SJCRH30 (cell line): ENCODE measurements around the gene PLCH1. TPM values are rescaled to one million over a fixed set of nuclear protein-coding genes. Genes with fewer than 3 reads are reported as not detected.
A peak's percentile ranks its signal among the peaks of the same experiment; 100 is the strongest.

Source experiments
- DNase-seq, 2 experiments: peaks; one replicate each; pipeline ENCODE4 v3.0.0-alpha.2; 2015 to 2020
- H3K27ac ChIP-seq: fragments of 250-450 bp; sonication (Bioruptor Pico); 2 replicates; pipeline ENCODE4 v1.5.1; 2020; ENCODE audit warnings: mild to moderate bottlenecking, moderate library complexity
- H3K27me3 ChIP-seq: fragments of 250-450 bp; sonication (Bioruptor Pico); 2 replicates; pipeline ENCODE4 v1.5.1; 2020; ENCODE audit warnings: mild to moderate bottlenecking, moderate library complexity
- H3K36me3 ChIP-seq: fragments of 250-450 bp; sonication (Bioruptor Pico); 2 replicates; pipeline ENCODE4 v1.5.1; 2020; ENCODE audit warnings: mild to moderate bottlenecking, moderate library complexity
- H3K4me1 ChIP-seq: fragments of 250-450 bp; sonication (Bioruptor Pico); 2 replicates; pipeline ENCODE4 v1.5.1; 2020; ENCODE audit warnings: mild to moderate bottlenecking, moderate library complexity
- H3K4me3 ChIP-seq: fragments of 250-450 bp; sonication (Bioruptor Pico); 2 replicates; pipeline ENCODE4 v1.5.1; 2020; ENCODE audit warnings: mild to moderate bottlenecking, moderate library complexity
- H3K9me3 ChIP-seq: fragments of 250-450 bp; sonication (Bioruptor Pico); replicated peaks from 2 replicates; pipeline ENCODE4 v1.5.1; 2020; ENCODE audit warnings: mild to moderate bottlenecking, moderate library complexity
- total RNA-seq: library from RNA; depleted of rRNA; stranded (reverse); fragments of >200 nt; shearing (Covaris generic); gene quantifications from 2 replicates; pipeline ENCODE4 v1.2.3, GENCODE V29; 2014

The PLCH1 gene
- total RNA-seq, 1 experiment from 2014 or later: 0.61 TPM

DNA sequence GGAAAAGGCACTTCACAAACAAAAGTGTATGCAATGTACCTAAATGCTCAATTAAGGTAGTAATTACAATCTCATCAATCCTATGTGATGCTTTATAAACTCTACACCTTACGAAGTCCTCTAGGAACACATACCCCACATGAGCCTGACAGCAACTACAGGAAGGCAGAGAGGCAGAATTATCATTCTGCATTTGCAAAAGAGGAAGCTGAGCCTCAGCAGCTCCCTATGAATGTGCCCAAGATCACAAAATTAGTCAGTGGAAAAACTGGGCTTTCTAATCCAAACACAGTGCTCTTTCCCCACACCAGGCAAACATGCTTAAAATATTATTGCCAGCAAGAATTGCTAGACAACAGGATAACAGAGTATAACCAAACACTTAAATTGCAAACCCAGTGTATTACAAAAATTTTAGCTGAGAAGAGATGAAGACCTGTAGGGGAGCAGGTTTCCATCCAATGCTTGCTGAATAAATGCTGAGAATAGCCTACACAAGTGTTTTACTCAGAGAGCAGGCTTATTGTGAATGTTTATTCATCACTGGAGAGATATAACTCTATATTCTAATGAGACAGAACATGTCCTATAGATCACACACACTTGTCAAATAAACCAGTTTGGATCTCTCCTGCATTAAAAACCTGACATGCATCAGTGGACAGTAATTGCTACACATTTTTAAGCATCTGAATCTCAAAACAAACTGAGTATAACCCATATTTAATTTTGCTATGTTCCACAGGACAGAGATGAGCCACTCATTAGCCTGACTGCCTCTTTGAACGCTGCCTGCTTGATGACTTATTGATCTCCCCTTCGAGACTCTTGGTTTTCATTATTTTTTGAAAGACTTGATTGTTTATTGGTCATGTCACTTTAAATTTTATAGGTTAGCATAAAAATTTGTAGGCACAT, 62.2 kb downstream of the PLCH1 start:
- Histone ChIP-seq H3K36me3 (no peaks in the 10 kb centered on the region), H3K27me3 (no peaks in the 10 kb centered on the region), H3K4me3 (no peak overlapping the region), H3K27ac (no peak overlapping the region), H3K4me1 (no peaks in the 10 kb centered on the region), H3K9me3 (no peaks in the 10 kb centered on the region)
- no peak for DNase-seq

DNA sequence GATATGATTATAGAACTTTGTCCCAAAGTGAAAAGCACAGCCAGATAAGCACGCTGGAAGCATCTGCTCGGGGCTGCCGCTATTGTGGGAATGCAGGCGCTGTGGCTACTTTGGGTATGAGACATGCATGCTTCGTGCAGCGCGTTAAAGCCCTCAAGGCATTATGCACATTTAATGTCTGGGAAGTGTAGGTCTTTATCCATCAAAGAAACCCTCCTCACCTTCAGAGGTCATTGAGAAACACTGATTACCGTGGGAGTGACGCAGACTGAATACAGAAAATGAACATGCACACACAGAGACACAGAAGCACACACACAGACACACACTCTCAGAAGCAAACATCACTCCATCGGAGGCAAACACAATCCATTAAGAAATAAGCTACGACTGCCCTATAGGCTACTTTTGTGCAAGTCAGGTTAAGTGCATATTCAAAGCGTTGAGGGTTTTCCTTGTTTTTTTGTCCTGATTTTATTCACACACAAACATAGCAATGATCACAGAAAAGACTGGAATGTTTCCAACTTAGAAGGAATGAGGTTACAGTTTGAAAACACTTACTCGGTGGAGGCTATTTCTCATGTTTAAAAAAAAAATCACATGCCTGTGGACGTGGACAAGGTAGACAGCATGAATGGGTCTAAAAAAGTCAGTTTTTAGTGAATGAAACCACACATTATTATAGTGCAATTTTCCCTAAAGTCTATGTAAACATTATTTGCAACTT, 68.5 kb downstream of the PLCH1 start:
- peak overlapping the region; percentile 45 for H3K4me3 ChIP-seq
- H3K27me3 ChIP-seq: no peaks in the 10 kb centered on the region
- H3K4me1 ChIP-seq: no peaks in the 10 kb centered on the region
- H3K27ac ChIP-seq: no peak overlapping the region
- no peaks in the 10 kb centered on the region for H3K9me3 ChIP-seq
- no peaks in the 10 kb centered on the region for H3K36me3 ChIP-seq
- DNase-seq: peak; percentile 11 to 20

DNA sequence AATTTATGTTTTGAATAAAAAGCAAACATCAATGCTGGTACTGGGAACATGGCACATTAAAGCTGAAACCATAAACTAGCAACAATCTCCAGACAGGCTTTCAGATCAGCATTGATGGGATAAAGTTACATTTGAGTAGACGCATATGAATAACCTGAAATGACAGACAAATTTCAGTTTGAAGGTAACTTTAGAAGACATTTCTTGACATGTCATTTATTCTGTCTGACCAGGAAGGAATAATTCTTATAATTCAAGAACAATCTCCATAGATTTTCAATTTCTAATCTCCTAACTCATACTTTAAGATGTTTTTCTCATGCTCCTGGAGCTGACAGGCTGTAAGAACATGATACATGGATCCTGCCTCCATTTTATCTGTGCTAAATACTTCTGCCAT, 69.8 kb downstream of the PLCH1 start:
- no peak for DNase-seq
- no peak overlapping the region for H3K27ac ChIP-seq
- H3K27me3 ChIP-seq: no peaks in the 10 kb centered on the region
- no peaks in the 10 kb centered on the region for H3K36me3 ChIP-seq
- H3K9me3 ChIP-seq: no peaks in the 10 kb centered on the region
- no peak overlapping the region for H3K4me3 ChIP-seq
- no peaks in the 10 kb centered on the region for H3K4me1 ChIP-seq

DNA sequence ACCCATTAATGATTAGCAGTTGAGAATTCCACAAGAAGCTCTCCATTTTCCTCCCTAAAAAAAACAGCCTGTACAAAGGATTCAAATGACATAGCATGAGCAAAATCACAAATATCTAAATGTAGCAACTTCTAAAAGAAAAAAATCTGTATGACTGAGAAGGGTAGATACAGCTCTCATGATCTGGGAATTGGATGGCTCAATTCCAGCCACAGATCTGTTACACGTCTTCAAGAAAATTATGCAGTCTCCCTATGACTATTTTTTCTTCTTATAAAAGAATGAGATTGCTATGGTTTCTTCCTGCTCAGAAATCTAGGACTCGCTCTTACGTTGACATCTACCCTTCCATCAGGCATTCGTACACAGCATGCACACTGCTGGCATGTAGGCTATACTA, 71.5 kb downstream of the PLCH1 start:
- H3K27ac ChIP-seq: no peak overlapping the region
- no peaks in the 10 kb centered on the region for H3K4me1 ChIP-seq
- H3K9me3 ChIP-seq: no peaks in the 10 kb centered on the region
- H3K4me3 ChIP-seq: no peak overlapping the region
- DNase-seq: no peak
- no peaks in the 10 kb centered on the region for H3K27me3 ChIP-seq
- no peaks in the 10 kb centered on the region for H3K36me3 ChIP-seq

DNA sequence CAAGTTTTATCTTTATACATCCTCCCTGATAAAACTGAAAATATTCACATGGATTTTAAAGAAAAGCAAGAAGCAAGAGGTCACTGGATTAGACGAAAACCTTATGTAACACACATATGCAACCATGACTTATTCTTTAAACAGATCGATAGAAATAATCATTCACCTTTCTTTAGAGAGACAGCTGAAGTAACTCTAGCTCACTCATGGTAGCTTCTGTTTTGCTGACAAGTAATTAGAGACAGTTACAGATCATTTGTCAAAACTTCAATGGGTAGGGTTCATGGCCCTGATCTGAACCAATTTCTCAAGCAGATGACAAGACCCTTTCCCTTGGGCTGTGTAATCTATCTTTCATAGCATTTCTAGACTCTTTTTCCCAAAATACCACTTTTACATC, 74.5 kb downstream of the PLCH1 start:
- H3K4me1 ChIP-seq: no peaks in the 10 kb centered on the region
- H3K27me3 ChIP-seq: no peaks in the 10 kb centered on the region
- H3K4me3 ChIP-seq: no peak overlapping the region
- H3K27ac ChIP-seq: no peak overlapping the region
- no peak for DNase-seq
- H3K36me3 ChIP-seq: no peaks in the 10 kb centered on the region
- no peaks in the 10 kb centered on the region for H3K9me3 ChIP-seq

DNA sequence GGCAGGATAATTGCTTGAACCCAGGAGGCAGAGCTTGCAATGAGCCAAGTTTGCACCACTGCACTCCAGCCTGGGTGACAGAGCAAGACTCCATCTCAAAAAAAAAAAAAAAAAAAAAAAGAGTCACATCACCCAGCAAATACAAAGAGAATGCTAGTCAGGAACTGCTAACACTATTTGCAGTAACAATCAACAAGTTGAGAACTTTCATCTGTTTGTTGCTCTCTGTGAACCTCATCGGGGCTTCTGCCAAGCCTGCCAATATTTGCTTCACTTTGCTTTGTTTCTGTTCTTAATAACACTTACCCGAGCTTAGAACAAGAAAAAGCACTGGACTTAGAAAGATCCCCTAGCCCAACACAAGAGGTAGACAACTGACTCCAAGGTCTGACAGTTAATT, 76.9 kb downstream of the PLCH1 start:
- H3K27ac ChIP-seq: no peak overlapping the region
- no peaks in the 10 kb centered on the region for H3K27me3 ChIP-seq
- H3K4me1 ChIP-seq: no peaks in the 10 kb centered on the region
- no peak for DNase-seq
- H3K4me3 ChIP-seq: no peak overlapping the region
- H3K9me3 ChIP-seq: no peaks in the 10 kb centered on the region
- H3K36me3 ChIP-seq: no peaks in the 10 kb centered on the region

DNA sequence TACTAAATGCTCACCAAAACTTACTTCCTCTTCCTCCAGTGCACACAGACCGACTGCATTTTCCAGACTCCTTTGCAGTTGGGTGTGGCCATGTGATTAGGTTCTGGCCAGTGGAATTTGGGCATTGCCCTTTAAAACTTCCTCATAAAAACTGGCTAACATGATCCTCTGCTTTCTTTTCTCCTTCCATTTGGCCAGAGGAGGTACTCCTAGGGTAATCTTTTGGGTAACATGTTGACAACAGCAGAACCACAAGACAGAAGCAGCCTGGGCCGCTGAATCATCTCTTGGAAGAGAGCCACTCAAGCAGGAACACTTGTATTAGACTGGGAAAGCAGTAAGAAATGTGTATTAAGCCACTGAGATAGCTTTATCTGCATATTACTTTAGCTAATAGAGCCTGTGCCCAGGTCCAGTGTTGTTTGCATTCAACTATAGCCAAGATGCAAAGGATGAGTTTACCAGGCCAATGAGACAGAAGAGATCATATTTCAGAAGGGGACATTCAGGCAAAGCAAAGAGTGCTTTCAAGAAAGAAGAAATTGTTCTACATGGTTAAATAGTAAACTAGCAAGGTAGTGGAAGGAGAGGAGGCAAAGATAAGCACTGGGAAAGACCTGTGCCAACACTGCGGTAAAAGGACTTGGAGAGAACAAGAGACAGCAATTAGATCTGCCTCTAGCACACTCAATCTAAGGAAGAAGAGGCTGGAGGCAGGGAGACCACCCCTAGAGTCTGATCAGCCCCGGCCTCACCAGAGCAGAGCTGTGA, 79.8 kb downstream of the PLCH1 start:
- no peak overlapping the region for H3K27ac ChIP-seq
- no peaks in the 10 kb centered on the region for H3K9me3 ChIP-seq
- no peak overlapping the region for H3K4me3 ChIP-seq
- H3K27me3 ChIP-seq: no peaks in the 10 kb centered on the region
- peak in 1 of 2 experiments; percentile 3 for DNase-seq
- H3K36me3 ChIP-seq: no peaks in the 10 kb centered on the region
- H3K4me1 ChIP-seq: no peaks in the 10 kb centered on the region

DNA sequence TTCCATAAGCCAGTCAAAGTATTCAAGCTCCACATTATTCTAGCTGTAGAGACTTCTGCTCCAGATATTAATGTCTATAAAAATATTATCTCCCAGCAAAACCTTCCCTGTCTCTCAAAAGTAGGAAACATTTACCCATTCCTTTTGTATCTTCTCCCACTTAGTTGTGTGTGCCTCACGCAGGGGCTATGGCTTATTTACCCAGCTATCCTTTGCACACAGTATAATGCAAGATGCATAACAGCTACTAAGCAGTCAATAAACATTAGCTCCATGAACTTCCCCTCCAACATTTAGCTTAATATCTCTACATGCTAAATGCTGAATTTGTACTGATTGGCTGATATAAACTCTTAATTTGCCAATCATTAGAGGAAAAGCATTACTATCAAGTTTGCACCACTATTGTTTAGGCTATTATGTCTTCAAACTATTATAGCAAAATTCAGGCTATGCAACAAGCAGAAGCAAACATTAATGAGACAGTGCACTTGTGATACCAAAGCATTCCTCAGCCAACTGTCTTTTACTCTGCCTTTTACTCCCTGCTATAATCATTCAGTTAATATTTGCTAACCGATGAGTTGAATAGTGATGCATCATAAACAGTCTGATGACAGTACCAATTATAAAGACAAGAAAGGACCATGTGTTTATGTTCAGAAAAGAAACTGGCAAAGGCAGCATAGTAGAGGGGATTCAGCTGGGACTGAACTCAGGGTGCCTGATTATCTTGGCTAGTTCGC, 81.2 kb downstream of the PLCH1 start:
- no peak for DNase-seq
- Histone ChIP-seq H3K27me3 (no peaks in the 10 kb centered on the region), H3K9me3 (no peaks in the 10 kb centered on the region), H3K36me3 (no peaks in the 10 kb centered on the region), H3K4me1 (no peaks in the 10 kb centered on the region), H3K27ac (no peak overlapping the region), H3K4me3 (no peak overlapping the region)

DNA sequence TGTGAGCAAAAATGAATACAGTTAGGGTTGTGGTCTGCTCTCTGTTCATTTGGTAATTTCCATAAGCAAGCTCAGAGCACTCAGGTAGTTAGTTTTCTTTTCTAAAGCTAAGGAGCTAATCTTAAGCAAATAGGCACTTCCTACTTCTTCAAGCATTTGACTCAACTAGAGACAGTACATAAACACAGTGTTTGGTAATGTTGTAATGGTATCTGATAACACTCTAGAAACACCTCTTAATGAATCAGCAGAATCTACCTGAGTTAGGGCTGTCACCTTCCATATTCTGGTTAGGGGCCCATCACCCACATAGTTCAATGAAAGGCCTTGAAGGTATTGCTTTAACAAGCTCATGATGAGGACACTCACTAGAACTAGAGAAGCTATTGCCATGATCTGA, 83.1 kb downstream of the PLCH1 start:
- Histone ChIP-seq H3K9me3 (no peaks in the 10 kb centered on the region), H3K36me3 (no peaks in the 10 kb centered on the region), H3K27me3 (no peaks in the 10 kb centered on the region), H3K4me1 (no peaks in the 10 kb centered on the region), H3K27ac (no peak overlapping the region), H3K4me3 (no peak overlapping the region)
- DNase-seq: no peak

DNA sequence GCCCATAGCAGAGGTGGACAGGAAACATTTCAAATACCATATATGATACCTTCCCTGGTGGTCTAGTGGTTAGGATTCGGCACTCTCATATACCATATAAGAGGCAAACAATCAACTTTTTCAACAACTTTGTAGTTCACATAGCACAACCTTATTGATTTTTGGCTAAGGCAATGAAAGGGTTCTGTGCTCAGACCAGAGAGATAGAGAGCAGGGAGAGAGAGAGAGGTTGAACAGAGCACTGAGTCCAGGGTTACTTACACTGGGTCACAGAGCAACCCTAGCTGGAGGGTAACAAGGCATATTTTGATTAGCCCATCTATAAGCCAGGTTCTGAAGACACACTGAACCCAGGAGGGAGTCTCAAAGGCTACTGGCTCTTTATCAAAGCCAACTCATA, 83.8 kb downstream of the PLCH1 start:
- Histone ChIP-seq H3K27ac (no peak overlapping the region), H3K36me3 (no peaks in the 10 kb centered on the region), H3K4me3 (no peak overlapping the region), H3K4me1 (no peaks in the 10 kb centered on the region), H3K27me3 (no peaks in the 10 kb centered on the region), H3K9me3 (no peaks in the 10 kb centered on the region)
- no peak for DNase-seq

DNA sequence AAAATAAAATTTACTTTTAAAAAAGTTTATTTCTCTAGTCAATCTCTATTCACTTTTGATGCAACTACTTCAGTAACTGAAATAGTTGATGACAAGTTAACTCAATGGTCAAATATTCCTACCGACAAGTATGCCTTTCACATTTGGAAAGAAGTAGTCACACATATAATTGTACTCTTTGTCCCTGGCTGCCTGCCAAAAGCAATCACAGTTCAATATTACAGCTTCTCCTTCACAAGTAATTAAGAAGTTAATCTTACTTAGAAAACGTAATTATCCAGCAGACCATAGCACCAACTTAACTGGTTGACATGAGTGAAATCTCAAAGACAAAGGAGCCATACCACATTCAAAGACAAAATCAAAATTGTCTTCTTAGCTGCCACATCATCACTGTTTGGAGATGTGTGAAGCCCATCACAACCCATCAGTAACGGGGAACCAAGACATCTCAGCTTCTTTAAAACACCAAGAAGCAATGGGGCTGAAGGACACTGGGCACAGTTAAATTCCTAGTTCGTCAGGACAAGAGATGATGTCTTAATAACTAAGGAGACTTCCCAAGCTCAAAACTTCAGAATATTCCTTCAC, 86.1 kb downstream of the PLCH1 start:
- Histone ChIP-seq H3K36me3 (no peaks in the 10 kb centered on the region), H3K27ac (no peak overlapping the region), H3K4me3 (no peak overlapping the region), H3K27me3 (no peaks in the 10 kb centered on the region), H3K4me1 (no peaks in the 10 kb centered on the region), H3K9me3 (no peaks in the 10 kb centered on the region)
- no peak for DNase-seq

DNA sequence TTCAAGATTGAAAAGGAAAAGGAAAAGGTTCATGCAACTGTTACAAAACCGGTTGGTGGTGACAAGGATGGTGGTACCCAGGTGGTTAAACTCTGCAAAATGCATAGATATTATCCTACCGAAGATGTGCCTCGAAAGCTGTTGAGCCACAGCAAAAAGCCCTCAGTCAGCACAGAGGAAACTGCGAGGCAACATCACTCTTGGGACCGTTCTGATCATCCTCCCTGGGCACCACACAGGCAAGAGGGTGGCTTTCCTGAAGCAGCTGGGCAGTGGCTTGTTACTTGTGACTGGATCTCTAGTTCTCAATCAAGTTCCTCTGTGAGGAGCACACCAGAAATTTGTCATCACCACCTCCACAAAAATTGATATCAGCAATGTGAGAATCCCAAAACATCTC, 86.9 kb downstream of the PLCH1 start:
- Histone ChIP-seq H3K9me3 (no peaks in the 10 kb centered on the region), H3K4me3 (no peak overlapping the region), H3K36me3 (no peaks in the 10 kb centered on the region), H3K4me1 (no peaks in the 10 kb centered on the region), H3K27me3 (no peaks in the 10 kb centered on the region), H3K27ac (no peak overlapping the region)
- no peak for DNase-seq

DNA sequence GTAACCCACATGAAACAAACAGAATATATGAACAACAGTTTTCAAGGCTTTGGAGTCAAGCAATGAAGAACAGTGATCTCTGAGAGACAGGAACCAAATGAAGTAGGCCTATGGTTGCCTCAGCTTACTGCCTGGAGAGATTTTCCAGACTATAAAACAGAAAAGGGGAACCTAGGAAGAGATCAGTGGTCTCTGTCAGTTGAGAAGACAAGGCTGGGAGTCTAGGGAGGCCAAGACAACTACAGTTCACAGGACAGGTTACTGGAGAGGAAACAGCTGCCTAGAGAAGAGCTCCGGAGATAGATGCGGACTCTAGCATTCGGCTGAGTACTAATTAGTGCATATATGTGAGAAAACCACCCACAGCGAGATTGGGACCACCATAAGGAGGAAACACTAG, 87.7 kb downstream of the PLCH1 start:
- H3K4me3 ChIP-seq: no peak overlapping the region
- no peaks in the 10 kb centered on the region for H3K36me3 ChIP-seq
- no peak for DNase-seq
- H3K9me3 ChIP-seq: no peaks in the 10 kb centered on the region
- H3K27ac ChIP-seq: no peak overlapping the region
- no peaks in the 10 kb centered on the region for H3K27me3 ChIP-seq
- no peaks in the 10 kb centered on the region for H3K4me1 ChIP-seq

DNA sequence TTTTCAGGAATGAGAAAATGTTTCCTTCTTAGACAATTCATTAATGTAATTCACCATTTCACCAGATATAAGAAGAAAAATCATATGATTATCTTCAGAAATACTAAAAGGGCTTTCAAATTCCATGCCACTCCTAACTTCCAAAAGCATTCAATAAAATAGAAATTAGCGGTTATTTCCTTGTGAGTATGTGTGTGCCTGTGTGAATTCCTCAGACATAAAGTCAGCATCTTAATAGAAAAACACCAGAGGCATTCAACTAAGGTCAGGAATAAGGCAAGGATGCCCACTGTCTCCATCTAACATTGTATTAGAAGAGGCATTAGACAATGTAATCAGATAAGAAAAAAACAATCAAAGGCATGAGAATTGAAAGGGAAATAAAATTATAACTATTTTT, 88.4 kb downstream of the PLCH1 start:
- Histone ChIP-seq H3K36me3 (no peaks in the 10 kb centered on the region), H3K27me3 (no peaks in the 10 kb centered on the region), H3K4me1 (no peaks in the 10 kb centered on the region), H3K9me3 (no peaks in the 10 kb centered on the region), H3K27ac (no peak overlapping the region), H3K4me3 (no peak overlapping the region)
- no peak for DNase-seq
